Neural progenitor cell (in vitro differentiated cells): ENCODE data around the gene DISP3.

Experiments used
- CTCF ChIP-seq: fragments of 200-600 bp; sonication (generic); IDR thresholded peaks from 2 replicates; pipeline ENCODE4 v1.5.1; 2017; ENCODE audit warnings: antibody characterized with exemption, mild to moderate bottlenecking
- EZH2phosphoT487 ChIP-seq: fragments of 200-600 bp; sonication (generic); IDR thresholded peaks from 2 replicates; pipeline ENCODE4 v1.6.1; 2017; ENCODE audit warnings: antibody characterized with exemption

DNA sequence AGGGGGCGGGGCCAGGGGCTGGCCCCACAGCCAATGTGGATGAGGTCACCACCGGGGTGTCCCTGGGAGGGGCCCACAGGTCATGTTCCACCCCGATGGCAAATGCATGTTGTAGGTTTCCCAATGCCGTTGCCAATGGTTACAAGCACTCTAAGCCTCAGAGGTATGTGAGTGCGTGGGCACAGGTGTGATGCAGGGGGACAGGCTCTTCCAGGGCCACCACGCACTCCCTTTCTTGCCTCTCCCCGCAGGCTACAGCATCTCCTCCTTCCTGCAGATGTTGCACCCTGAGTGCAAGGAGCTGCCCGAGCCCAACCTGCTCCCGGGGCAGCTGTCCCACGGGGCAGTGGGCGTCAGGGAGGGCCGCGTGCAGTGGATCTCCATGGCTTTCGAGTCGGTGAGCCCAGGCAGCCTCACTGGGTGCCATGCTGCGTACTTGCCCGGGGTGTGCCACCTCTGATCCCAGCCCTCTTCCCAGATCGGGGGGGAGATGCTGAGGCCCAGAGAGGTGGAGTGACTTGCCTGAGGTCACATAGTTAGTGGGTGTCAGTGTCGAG lies 52.4 kb downstream of the DISP3 start:
- TF ChIP-seq CTCF (no peak), EZH2phosphoT487 (no peak)
